ENCODE results near the gene DIAPH3.

DIAPH3 gene

GRCh38 chr13:59744747-59745391, 418.9 kb downstream of the DIAPH3 start:
- peak overlapping the region in 1 of 2 experiments; percentile 29 for H2BK12ac ChIP-seq (ENCODE audit: low read length in 2 of 2)
- peaks cover 15% of the 10 kb centered on the region for H3K79me1 ChIP-seq (replicated peaks; ENCODE audit: low read length, poor library complexity, severe bottlenecking)
- peak overlapping the region; percentile 54 for H2AK5ac ChIP-seq (ENCODE audit: low read length, severe bottlenecking)
- H3K9me3 ChIP-seq (ENCODE audit: control insufficient read depth, low read length): no peaks in the 10 kb centered on the region
- no peak overlapping the region for H3K4ac ChIP-seq (ENCODE audit: low read depth in 1 of 2, low read length in 2 of 2)
- no peak overlapping the region for H4K8ac ChIP-seq (ENCODE audit: low read length)
- peak; percentile 32 for DNase-seq
- H3K4me1 ChIP-seq (ENCODE audit: control insufficient read depth, insufficient read depth, low read depth, low read length): peaks cover 6% of the 10 kb centered on the region
- no peak overlapping the region for H2AFZ ChIP-seq (ENCODE audit: low read depth, low read length)
- no peak overlapping the region for H3K23ac ChIP-seq (ENCODE audit: low read length in 2 of 2)
- H3K14ac ChIP-seq (ENCODE audit: low read length in 2 of 2): no peak overlapping the region
- H4K91ac ChIP-seq (ENCODE audit: low read length): no peak overlapping the region
- H3K9ac ChIP-seq (ENCODE audit: low read length): no peak overlapping the region
- no peaks in the 10 kb centered on the region for H3K36me3 ChIP-seq (ENCODE audit: control insufficient read depth in 1 of 2, insufficient read depth in 2 of 2, low read depth in 1 of 2, low read length in 2 of 2)
- H3K18ac ChIP-seq (ENCODE audit: low read depth in 1 of 2, low read length in 2 of 2): no peak overlapping the region
- H2BK15ac ChIP-seq (ENCODE audit: low read depth, poor library complexity, severe bottlenecking): no peak overlapping the region
- H3K4me2 ChIP-seq (ENCODE audit: low read length, poor library complexity, severe bottlenecking): no peak overlapping the region
- no peak overlapping the region for H2BK120ac ChIP-seq (ENCODE audit: low read depth, low read length)
- no peak overlapping the region for H2BK5ac ChIP-seq (ENCODE audit: low read depth, low read length, poor library complexity, severe bottlenecking)
- no peaks in the 10 kb centered on the region for H3K27me3 ChIP-seq (ENCODE audit: control insufficient read depth in 1 of 2, insufficient read depth in 1 of 2, low read length in 2 of 2)
- H3K27ac ChIP-seq (ENCODE audit: low read length, poor library complexity, severe bottlenecking): peak overlapping the region; percentile 79
- H3K4me3 ChIP-seq (ENCODE audit: insufficient read depth in 1 of 2, low read depth in 1 of 2, low read length in 2 of 2): no peak overlapping the region
- WGBS: 67% methylated on average over 1 of the region's 2 CpGs

DNA sequence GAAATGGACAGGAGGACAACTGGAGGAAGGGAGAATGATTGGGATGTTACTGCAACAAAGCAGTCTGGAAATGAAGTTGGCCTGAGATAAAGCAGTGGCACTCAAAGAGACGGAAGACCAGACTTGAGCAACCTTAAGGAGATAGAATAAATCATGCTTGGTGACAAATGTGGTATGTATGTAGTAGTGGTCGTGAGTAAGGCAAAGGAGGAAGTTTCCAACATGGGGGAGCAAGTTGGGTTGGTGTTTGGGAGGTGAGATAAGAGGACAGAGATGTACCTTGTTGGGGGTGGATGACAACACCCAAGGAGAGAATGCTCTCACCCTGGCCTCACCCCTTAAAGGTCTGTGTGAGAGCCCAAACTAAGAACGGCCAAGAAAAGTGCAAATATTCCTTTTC, 420.5 kb downstream of the DIAPH3 start:
- Histone ChIP-seq H3K4ac (ENCODE audit: low read depth in 1 of 2, low read length in 2 of 2) (no peak overlapping the region), H3K79me1 (replicated peaks; ENCODE audit: low read length, poor library complexity, severe bottlenecking) (peaks cover 16% of the 10 kb centered on the region), H2AK5ac (ENCODE audit: low read length, severe bottlenecking) (no peak overlapping the region), H3K27me3 (ENCODE audit: control insufficient read depth in 1 of 2, insufficient read depth in 1 of 2, low read length in 2 of 2) (no peaks in the 10 kb centered on the region), H3K4me3 (ENCODE audit: insufficient read depth in 1 of 2, low read depth in 1 of 2, low read length in 2 of 2) (no peak overlapping the region), H4K8ac (ENCODE audit: low read length) (no peak overlapping the region), H3K14ac (ENCODE audit: low read length in 2 of 2) (no peak overlapping the region), H2BK120ac (ENCODE audit: low read depth, low read length) (no peak overlapping the region), H3K4me2 (ENCODE audit: low read length, poor library complexity, severe bottlenecking) (no peak overlapping the region), H2AFZ (ENCODE audit: low read depth, low read length) (no peak overlapping the region), H4K91ac (ENCODE audit: low read length) (no peak overlapping the region), H2BK5ac (ENCODE audit: low read depth, low read length, poor library complexity, severe bottlenecking) (no peak overlapping the region), H3K9ac (ENCODE audit: low read length) (no peak overlapping the region), H3K27ac (ENCODE audit: low read length, poor library complexity, severe bottlenecking) (no peak overlapping the region), H2BK12ac (ENCODE audit: low read length in 2 of 2) (no peak overlapping the region), H3K18ac (ENCODE audit: low read depth in 1 of 2, low read length in 2 of 2) (no peak overlapping the region), H3K36me3 (ENCODE audit: control insufficient read depth in 1 of 2, insufficient read depth in 2 of 2, low read depth in 1 of 2, low read length in 2 of 2) (no peaks in the 10 kb centered on the region), H3K9me3 (ENCODE audit: control insufficient read depth, low read length) (no peaks in the 10 kb centered on the region), H2BK15ac (ENCODE audit: low read depth, poor library complexity, severe bottlenecking) (no peak overlapping the region), H3K4me1 (ENCODE audit: control insufficient read depth, insufficient read depth, low read depth, low read length) (peaks cover 6% of the 10 kb centered on the region), H3K23ac (ENCODE audit: low read length in 2 of 2) (no peak overlapping the region)
- 32% methylated on average over 2 of the region's 3 CpGs for WGBS
- peak; percentile 5 for DNase-seq

- Histone ChIP-seq H2BK12ac (ENCODE audit: low read length in 2 of 2) (no peak overlapping the region), H4K91ac (ENCODE audit: low read length) (no peak overlapping the region), H2AK5ac (ENCODE audit: low read length, severe bottlenecking) (no peak overlapping the region), H3K4ac (ENCODE audit: low read depth in 1 of 2, low read length in 2 of 2) (no peak overlapping the region), H3K4me3 (ENCODE audit: insufficient read depth in 1 of 2, low read depth in 1 of 2, low read length in 2 of 2) (no peak overlapping the region), H4K8ac (ENCODE audit: low read length) (no peak overlapping the region), H3K36me3 (ENCODE audit: control insufficient read depth in 1 of 2, insufficient read depth in 2 of 2, low read depth in 1 of 2, low read length in 2 of 2) (no peaks in the 10 kb centered on the region), H2BK15ac (ENCODE audit: low read depth, poor library complexity, severe bottlenecking) (no peak overlapping the region), H3K27ac (ENCODE audit: low read length, poor library complexity, severe bottlenecking) (no peak overlapping the region), H3K23ac (ENCODE audit: low read length in 2 of 2) (no peak overlapping the region), H3K14ac (ENCODE audit: low read length in 2 of 2) (no peak overlapping the region), H3K79me1 (replicated peaks; ENCODE audit: low read length, poor library complexity, severe bottlenecking) (peaks cover 12% of the 10 kb centered on the region), H2AFZ (ENCODE audit: low read depth, low read length) (no peak overlapping the region), H3K4me2 (ENCODE audit: low read length, poor library complexity, severe bottlenecking) (no peak overlapping the region), H2BK5ac (ENCODE audit: low read depth, low read length, poor library complexity, severe bottlenecking) (no peak overlapping the region), H3K18ac (ENCODE audit: low read depth in 1 of 2, low read length in 2 of 2) (no peak overlapping the region), H2BK120ac (ENCODE audit: low read depth, low read length) (no peak overlapping the region), H3K4me1 (ENCODE audit: control insufficient read depth, insufficient read depth, low read depth, low read length) (peaks cover 6% of the 10 kb centered on the region), H3K9ac (ENCODE audit: low read length) (no peak overlapping the region), H3K9me3 (ENCODE audit: control insufficient read depth, low read length) (no peaks in the 10 kb centered on the region), H3K27me3 (ENCODE audit: control insufficient read depth in 1 of 2, insufficient read depth in 1 of 2, low read length in 2 of 2) (no peaks in the 10 kb centered on the region)
- no peak for DNase-seq
These were observed 421.3 kb downstream of the DIAPH3 start for GRCh38 chr13:59742467-59742866.

DNA sequence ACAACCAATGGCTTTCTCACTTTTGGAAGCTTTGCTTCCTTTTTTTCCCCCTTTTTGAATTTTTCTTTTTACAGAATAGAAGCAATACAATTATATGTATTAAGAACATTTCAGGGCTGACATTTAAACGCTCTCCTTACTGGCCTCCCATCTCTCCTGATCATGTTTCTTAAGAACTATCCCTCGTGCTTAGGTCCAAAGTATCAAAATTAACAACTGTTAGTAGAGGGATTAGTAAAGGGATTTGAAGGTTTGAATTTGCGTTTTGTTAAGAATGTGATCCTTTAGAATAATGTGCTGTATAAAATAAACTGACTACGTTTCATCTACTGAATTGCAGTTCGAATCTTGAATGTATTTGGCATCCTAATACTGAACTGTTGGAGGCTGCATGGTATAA, 424.8 kb downstream of the DIAPH3 start:
- Histone ChIP-seq H2AK5ac (ENCODE audit: low read length, severe bottlenecking) (no peak overlapping the region), H3K4me1 (ENCODE audit: control insufficient read depth, insufficient read depth, low read depth, low read length) (no peaks in the 10 kb centered on the region), H3K27ac (ENCODE audit: low read length, poor library complexity, severe bottlenecking) (no peak overlapping the region), H2BK12ac (ENCODE audit: low read length in 2 of 2) (no peak overlapping the region), H2BK15ac (ENCODE audit: low read depth, poor library complexity, severe bottlenecking) (no peak overlapping the region), H2AFZ (ENCODE audit: low read depth, low read length) (no peak overlapping the region), H3K18ac (ENCODE audit: low read depth in 1 of 2, low read length in 2 of 2) (no peak overlapping the region), H3K9ac (ENCODE audit: low read length) (no peak overlapping the region), H3K23ac (ENCODE audit: low read length in 2 of 2) (no peak overlapping the region), H4K8ac (ENCODE audit: low read length) (no peak overlapping the region), H3K27me3 (ENCODE audit: control insufficient read depth in 1 of 2, insufficient read depth in 1 of 2, low read length in 2 of 2) (no peaks in the 10 kb centered on the region), H3K14ac (ENCODE audit: low read length in 2 of 2) (no peak overlapping the region), H3K79me1 (replicated peaks; ENCODE audit: low read length, poor library complexity, severe bottlenecking) (peaks cover 11% of the 10 kb centered on the region), H3K4me3 (ENCODE audit: insufficient read depth in 1 of 2, low read depth in 1 of 2, low read length in 2 of 2) (no peak overlapping the region), H2BK120ac (ENCODE audit: low read depth, low read length) (no peak overlapping the region), H3K4me2 (ENCODE audit: low read length, poor library complexity, severe bottlenecking) (no peak overlapping the region), H3K4ac (ENCODE audit: low read depth in 1 of 2, low read length in 2 of 2) (no peak overlapping the region), H4K91ac (ENCODE audit: low read length) (no peak overlapping the region), H2BK5ac (ENCODE audit: low read depth, low read length, poor library complexity, severe bottlenecking) (no peak overlapping the region), H3K36me3 (ENCODE audit: control insufficient read depth in 1 of 2, insufficient read depth in 2 of 2, low read depth in 1 of 2, low read length in 2 of 2) (no peaks in the 10 kb centered on the region), H3K9me3 (ENCODE audit: control insufficient read depth, low read length) (no peaks in the 10 kb centered on the region)
- WGBS: 95% methylated on average over 2 of the region's 5 CpGs
- no peak for DNase-seq

Data from mesenchymal stem cell (in vitro differentiated cells and primary cell).